Mesenchymal stem cell (in vitro differentiated cells and primary cell): ENCODE data around the gene RNF40.

Source experiments
- DNase-seq: peaks from one replicate; pipeline ENCODE4 v3.0.0-alpha.2; 2013
- H2AFZ ChIP-seq: one replicate; pipeline ENCODE4 v1.6.1; 2013; ENCODE audit warnings: low read depth, mild to moderate bottlenecking, control low read depth, inconsistent platforms, low read length, moderate library complexity
- H2AK5ac ChIP-seq: 2 replicates; pipeline ENCODE4 v1.6.1; 2013; ENCODE audit warnings: low read length, moderate library complexity, mild to moderate bottlenecking, inconsistent platforms; ENCODE audit not compliant: severe bottlenecking
- H2BK120ac ChIP-seq: one replicate; pipeline ENCODE4 v1.6.1; 2013; ENCODE audit warnings: low read depth, mild to moderate bottlenecking, inconsistent platforms, low read length, moderate library complexity
- H2BK12ac ChIP-seq, 2 experiments: one replicate each; pipeline ENCODE4 v1.6.1; 2013; ENCODE audit warnings: inconsistent platforms in 2 of 2, low read length in 2 of 2, mild to moderate bottlenecking in 2 of 2, moderate library complexity in 2 of 2, control low read depth in 1 of 2
- H2BK15ac ChIP-seq: one replicate; pipeline ENCODE4 v1.6.1; 2013; ENCODE audit warnings: mild to moderate bottlenecking, low read depth, inconsistent platforms; ENCODE audit not compliant: poor library complexity, severe bottlenecking
- H2BK5ac ChIP-seq: 2 replicates; pipeline ENCODE4 v1.6.1; 2013; ENCODE audit warnings: low read depth, mild to moderate bottlenecking, low read length, control low read depth, inconsistent platforms; ENCODE audit not compliant: poor library complexity, severe bottlenecking
- H3K14ac ChIP-seq, 2 experiments: one replicate each; pipeline ENCODE4 v1.6.1; 2013; ENCODE audit warnings: inconsistent platforms in 2 of 2, low read length in 2 of 2, control low read depth in 1 of 2, mild to moderate bottlenecking in 1 of 2, moderate library complexity in 1 of 2
- H3K18ac ChIP-seq, 2 experiments: one replicate each; pipeline ENCODE4 v1.6.1; 2013; ENCODE audit warnings: inconsistent platforms in 2 of 2, low read length in 2 of 2, control low read depth in 1 of 2, low read depth in 1 of 2, mild to moderate bottlenecking in 1 of 2
- H3K23ac ChIP-seq, 2 experiments: one replicate each; pipeline ENCODE4 v1.6.1; 2013; ENCODE audit warnings: inconsistent platforms in 2 of 2, low read length in 2 of 2, mild to moderate bottlenecking in 2 of 2, moderate library complexity in 2 of 2, control low read depth in 1 of 2
- H3K27ac ChIP-seq: 2 replicates; pipeline ENCODE4 v1.5.1; 2013; ENCODE audit warnings: mild to moderate bottlenecking, moderate library complexity, low read length, control low read depth, inconsistent platforms; ENCODE audit not compliant: poor library complexity, severe bottlenecking
- H3K27me3 ChIP-seq, 2 experiments: 2 replicates each; pipeline versions ENCODE4 v1.6.1 to v1.7.0; 2013; ENCODE audit warnings: low read length in 2 of 2, mild to moderate bottlenecking in 2 of 2, moderate library complexity in 2 of 2, control low read depth in 1 of 2, inconsistent platforms in 1 of 2; ENCODE audit not compliant: control insufficient read depth in 1 of 2, insufficient read depth in 1 of 2
- H3K36me3 ChIP-seq, 2 experiments: 2 replicates each; pipeline versions ENCODE4 v1.6.1 to v1.7.0; 2013; ENCODE audit warnings: low read length in 2 of 2, control low read depth in 1 of 2, inconsistent platforms in 1 of 2, low read depth in 1 of 2, mild to moderate bottlenecking in 1 of 2; ENCODE audit not compliant: insufficient read depth in 2 of 2, control insufficient read depth in 1 of 2
- H3K4ac ChIP-seq, 2 experiments: one replicate each; pipeline ENCODE4 v1.6.1; 2013; ENCODE audit warnings: inconsistent platforms in 2 of 2, low read length in 2 of 2, mild to moderate bottlenecking in 2 of 2, moderate library complexity in 2 of 2, control low read depth in 1 of 2, low read depth in 1 of 2
- H3K4me1 ChIP-seq: 2 replicates; pipeline ENCODE4 v1.6.1; 2013; ENCODE audit warnings: low read depth, low read length, control low read depth; ENCODE audit not compliant: control insufficient read depth, insufficient read depth
- H3K4me2 ChIP-seq: 2 replicates; pipeline ENCODE4 v1.6.1; 2013; ENCODE audit warnings: low read length, mild to moderate bottlenecking, inconsistent platforms; ENCODE audit not compliant: poor library complexity, severe bottlenecking
- H3K4me3 ChIP-seq, 2 experiments: 2 replicates each; pipeline versions ENCODE4 v1.5.1 to v1.7.0; 2013; ENCODE audit warnings: low read length in 2 of 2, mild to moderate bottlenecking in 2 of 2, control low read depth in 1 of 2, low read depth in 1 of 2; ENCODE audit not compliant: insufficient read depth in 1 of 2
- H3K79me1 ChIP-seq: replicated peaks from 2 replicates; pipeline ENCODE4 v1.6.1; 2013; ENCODE audit warnings: mild to moderate bottlenecking, control low read depth, low read length, inconsistent platforms; ENCODE audit not compliant: poor library complexity, severe bottlenecking
- H3K9ac ChIP-seq: 2 replicates; pipeline ENCODE4 v1.7.0; 2013; ENCODE audit warnings: mild to moderate bottlenecking, low read length, moderate library complexity
- H3K9me3 ChIP-seq: 2 replicates; pipeline ENCODE4 v1.7.0; 2013; ENCODE audit warnings: mild to moderate bottlenecking, low read length; ENCODE audit not compliant: control insufficient read depth
- H4K8ac ChIP-seq: one replicate; pipeline ENCODE4 v1.6.1; 2013; ENCODE audit warnings: inconsistent platforms, mild to moderate bottlenecking, low read length, moderate library complexity
- H4K91ac ChIP-seq: one replicate; pipeline ENCODE4 v1.6.1; 2013; ENCODE audit warnings: mild to moderate bottlenecking, low read length, inconsistent platforms
- WGBS: methylation state at CpG from one replicate; pipeline ENCODE4 v1.1.7; 2013; ENCODE audit warnings: mixed read lengths; 5-methylcytosine and 5-hydroxymethylcytosine counted together

Gene RNF40

DNA sequence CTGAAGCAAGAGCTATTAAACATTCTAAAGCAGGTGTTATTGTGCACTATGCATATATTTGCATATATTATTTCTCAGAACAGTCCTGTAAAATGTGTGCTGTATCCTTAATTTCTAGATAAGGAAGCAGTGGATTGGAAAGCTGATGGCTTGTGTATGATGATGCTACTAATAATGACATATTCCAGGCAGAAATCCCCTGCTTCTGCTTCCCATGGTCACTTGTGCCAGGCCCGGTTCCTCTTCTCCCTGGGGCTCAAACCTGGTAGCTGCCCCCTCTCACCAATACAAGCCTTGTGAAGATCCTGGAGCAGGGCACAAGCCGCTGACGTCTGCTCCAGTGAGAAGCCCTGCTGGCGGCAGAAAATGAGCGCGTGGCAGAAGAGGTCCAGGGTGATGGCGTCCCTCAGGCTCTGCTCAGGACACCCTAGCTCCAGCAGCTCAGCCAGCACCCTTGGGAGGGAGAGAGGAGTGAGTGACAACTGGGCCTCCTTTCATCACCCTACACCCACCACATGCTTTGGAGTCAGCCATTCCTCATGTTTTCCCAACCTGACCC, 2.0 kb upstream of the RNF40 start:
- no peak overlapping the region for H3K18ac ChIP-seq
- no peak for DNase-seq
- no peak overlapping the region for H3K4ac ChIP-seq
- H3K9me3 ChIP-seq: no peaks in the 10 kb centered on the region
- 90% methylated on average over 7 of the region's 7 CpGs for WGBS
- H3K36me3 ChIP-seq: peaks cover 56 to 57% of the 10 kb centered on the region in 2 experiments
- no peak overlapping the region for H3K23ac ChIP-seq
- H3K4me2 ChIP-seq: no peak overlapping the region
- peak overlapping the region in 1 of 2 experiments; percentile 93 for H3K4me3 ChIP-seq
- no peak overlapping the region for H2BK120ac ChIP-seq
- no peak overlapping the region for H2BK5ac ChIP-seq
- peaks cover 33% of the 10 kb centered on the region for H3K79me1 ChIP-seq
- no peak overlapping the region for H3K14ac ChIP-seq
- no peaks in the 10 kb centered on the region for H3K27me3 ChIP-seq
- H3K4me1 ChIP-seq: peaks cover 10% of the 10 kb centered on the region
- H2AK5ac ChIP-seq: no peak overlapping the region
- H4K91ac ChIP-seq: no peak overlapping the region
- H2BK15ac ChIP-seq: no peak overlapping the region
- no peak overlapping the region for H4K8ac ChIP-seq
- no peak overlapping the region for H3K27ac ChIP-seq
- H2AFZ ChIP-seq: no peak overlapping the region
- H3K9ac ChIP-seq: peak overlapping the region; percentile 96
- H2BK12ac ChIP-seq: no peak overlapping the region

- Histone ChIP-seq H4K91ac (no peak overlapping the region), H3K4me1 (peaks cover 10% of the 10 kb centered on the region), H3K79me1 (peaks cover 38% of the 10 kb centered on the region), H3K9me3 (no peaks in the 10 kb centered on the region), H2BK12ac (no peak overlapping the region), H3K27me3 (no peaks in the 10 kb centered on the region), H3K4ac (no peak overlapping the region), H3K27ac (no peak overlapping the region), H4K8ac (no peak overlapping the region), H2AFZ (peak overlapping the region; percentile 96), H2AK5ac (no peak overlapping the region), H3K23ac (no peak overlapping the region), H3K36me3 (peaks cover 58 to 62% of the 10 kb centered on the region in 2 experiments), H3K14ac (no peak overlapping the region), H2BK15ac (no peak overlapping the region), H3K18ac (no peak overlapping the region), H3K4me3 (peak overlapping the region; percentile 81 to 93), H3K9ac (peak overlapping the region; percentile 96), H3K4me2 (peak overlapping the region; percentile 87), H2BK5ac (no peak overlapping the region), H2BK120ac (no peak overlapping the region)
- 34% methylated on average over 25 of the region's 26 CpGs for WGBS
- no peak for DNase-seq
Observed at GRCh38 chr16:30760577-30761426, 1.3 kb upstream of the RNF40 start.

DNA sequence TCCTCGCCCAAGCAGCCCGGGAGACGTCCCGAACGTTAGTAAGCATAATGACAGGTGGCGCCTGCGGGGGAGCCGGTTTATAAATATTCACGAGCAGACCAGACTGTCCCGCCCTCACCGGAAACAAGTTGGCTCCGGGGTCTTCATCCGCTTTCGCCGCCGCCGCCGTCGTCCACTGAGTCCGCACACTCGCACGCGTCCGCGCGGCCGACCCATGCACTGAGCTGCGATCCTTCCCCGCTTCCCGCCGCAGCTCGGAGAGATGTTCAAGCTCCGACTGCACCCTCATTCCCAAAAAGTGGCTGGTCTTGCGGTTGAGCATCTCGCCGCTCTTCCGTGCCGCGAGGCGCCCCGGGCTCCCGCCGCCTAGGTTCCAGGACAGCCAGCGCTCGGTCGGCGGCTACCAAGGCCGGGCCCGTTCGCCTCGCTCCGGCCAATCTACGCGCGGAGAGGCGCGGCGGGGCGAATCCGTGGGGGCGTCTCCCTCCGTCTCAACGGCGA, 645 bp upstream of the RNF40 start:
- peak overlapping the region in 1 of 2 experiments; percentile 52 for H3K18ac ChIP-seq
- no peak overlapping the region for H3K23ac ChIP-seq
- peaks cover 58 to 62% of the 10 kb centered on the region in 2 experiments for H3K36me3 ChIP-seq
- H3K27me3 ChIP-seq: no peaks in the 10 kb centered on the region
- H3K4ac ChIP-seq: peak overlapping the region in 1 of 2 experiments; percentile 30
- H2BK15ac ChIP-seq: no peak overlapping the region
- peaks cover 10% of the 10 kb centered on the region for H3K4me1 ChIP-seq
- H2BK5ac ChIP-seq: no peak overlapping the region
- peak overlapping the region; percentile 96 for H2AFZ ChIP-seq
- no peak overlapping the region for H3K27ac ChIP-seq
- no peaks in the 10 kb centered on the region for H3K9me3 ChIP-seq
- H4K91ac ChIP-seq: no peak overlapping the region
- peaks cover 39% of the 10 kb centered on the region for H3K79me1 ChIP-seq
- H3K14ac ChIP-seq: no peak overlapping the region
- under 1% methylated on average over 64 of the region's 64 CpGs for WGBS
- peak overlapping the region; percentile 81 to 93 for H3K4me3 ChIP-seq
- H3K4me2 ChIP-seq: peak overlapping the region; percentile 87
- no peak overlapping the region for H2BK120ac ChIP-seq
- peak; percentile 68 for DNase-seq
- H2AK5ac ChIP-seq: no peak overlapping the region
- peak overlapping the region in 1 of 2 experiments; percentile 17 for H2BK12ac ChIP-seq
- H3K9ac ChIP-seq: peak overlapping the region; percentile 96
- no peak overlapping the region for H4K8ac ChIP-seq
